Activated naive CD4-positive, alpha-beta T cell treated with anti-CD3 and anti-CD28 coated beads, Interleukin-2, amount 50 U/mL, for 16 hours (primary cell): ENCODE data around the gene KIF19.
A peak's percentile ranks its signal among the peaks of the same experiment; 100 is the strongest.

Experiments
- DNase-seq: peaks from one replicate; pipeline ENCODE4 v3.0.0-alpha.2; 2020

The KIF19 gene

GRCh38 chr17:74343526-74344284, 17.7 kb downstream of the KIF19 start:
- no peak for DNase-seq

- no peak for DNase-seq
Measured at GRCh38 chr17:74344658-74345057, 18.6 kb downstream of the KIF19 start.

GRCh38 chr17:74345433-74346241, 19.6 kb downstream of the KIF19 start:
- DNase-seq = no peak

GRCh38 chr17:74347646-74348045, 21.6 kb downstream of the KIF19 start:
- DNase-seq = no peak

- DNase-seq = no peak
Measured at GRCh38 chr17:74349120-74349519, 23.1 kb downstream of the KIF19 start.

GRCh38 chr17:74350486-74350885, 24.5 kb downstream of the KIF19 start:
- no peak for DNase-seq

GRCh38 chr17:74351552-74352210, 25.7 kb downstream of the KIF19 start:
- no peak for DNase-seq

- DNase-seq = no peak
Measured at GRCh38 chr17:74353446-74354060, 27.5 kb downstream of the KIF19 start.

- DNase-seq = peak; percentile 33
Measured at GRCh38 chr17:74354123-74354522, 28.1 kb downstream of the KIF19 start.

- DNase-seq = no peak
Measured at GRCh38 chr17:74354561-74354960, 28.5 kb downstream of the KIF19 start.

GRCh38 chr17:74355065-74355464, 29.0 kb downstream of the KIF19 start:
- DNase-seq = no peak

- no peak for DNase-seq
Measured at GRCh38 chr17:74356646-74357465, 30.8 kb downstream of the KIF19 start.

GRCh38 chr17:74357466-74357809, 31.4 kb downstream of the KIF19 start:
- DNase-seq = no peak

- no peak for DNase-seq
Measured at GRCh38 chr17:74358697-74359096, 32.7 kb downstream of the KIF19 start.

- no peak for DNase-seq
Measured at GRCh38 chr17:74359916-74360315, 33.9 kb downstream of the KIF19 start.

- DNase-seq = no peak
Measured at GRCh38 chr17:74360899-74361229, 34.8 kb downstream of the KIF19 start.

GRCh38 chr17:74361230-74362068, 35.4 kb downstream of the KIF19 start, which contains the start of gene BTBD17:
Gene BTBD17 (minus strand): TSS chr17:74361868. CDS start chr17:74361819, 49 bp downstream.
- peak; percentile 28 for DNase-seq

GRCh38 chr17:74362069-74362405, 36.0 kb downstream of the KIF19 start:
- DNase-seq = no peak

- no peak for DNase-seq
Measured at GRCh38 chr17:74362810-74363498, 36.9 kb downstream of the KIF19 start.

- DNase-seq = no peak
Measured at GRCh38 chr17:74367206-74367605, 41.2 kb downstream of the KIF19 start, which contains the start of gene GPR142. Gene GPR142 (plus strand): TSS chr17:74367506. CDS start chr17:74369541, 2,035 bp downstream.
